Right atrium auricular region (tissue), 2 donors: Measurements from ENCODE around the gene TMEM154. TPM values are rescaled to one million over a fixed set of nuclear protein-coding genes. Genes with fewer than 3 reads are reported as not detected.

Experiments
- DNase-seq: peaks from one replicate; pipeline ENCODE4 v3.0.0-alpha.2; 2019; ENCODE audit warnings: low spot score
- H3K27ac ChIP-seq, 2 donors: fragments of 200-600 bp; sonication (generic); 1 replicate in 1 of 2; 2 replicates in 1 of 2; pipeline ENCODE4 v1.5.1; 2016 to 2019
- H3K27me3 ChIP-seq, 2 donors: fragments of 200-600 bp; sonication (generic); one replicate each; pipeline versions ENCODE4 v1.5.1 to v1.6.0; 2017 to 2019
- H3K36me3 ChIP-seq: fragments of 200-600 bp; sonication (generic); one replicate; pipeline ENCODE4 v1.5.1; 2016
- H3K4me1 ChIP-seq, 2 donors: fragments of 200-600 bp; sonication (generic); one replicate each; pipeline versions ENCODE4 v1.5.1 to v1.6.0; 2017 to 2019
- H3K4me3 ChIP-seq, 2 donors: fragments of 200-600 bp; sonication (generic); 1 replicate in 1 of 2; 2 replicates in 1 of 2; pipeline ENCODE4 v1.5.1; 2017 to 2019; ENCODE audit warnings: mild to moderate bottlenecking in 1 of 2, moderate library complexity in 1 of 2
- H3K9me3 ChIP-seq, 2 donors: fragments of 200-600 bp; sonication (generic); one replicate each; pipeline ENCODE4 v1.5.1; 2019
- total RNA-seq, 2 donors: library from RNA; depleted of rRNA; stranded (reverse); fragments of >200 nt; gene quantifications; one replicate each; pipeline ENCODE4 v1.1.0, GENCODE V29; 2016
- TF ChIP-seq, protein P1 (sequence below), 2 donors: fragments of 200-600 bp; sonication (generic); IDR thresholded peaks; one replicate each; pipeline ENCODE4 v1.5.1; 2019; ENCODE audit warnings: antibody characterized with exemption in 2 of 2

Gene TMEM154
- total RNA-seq, 2 donors from 2014 or later, result 1.4 to 2.0 TPM

- Histone ChIP-seq H3K4me1 (no peaks in the 10 kb centered on the region), H3K27ac (no peak overlapping the region), H3K36me3 (no peaks in the 10 kb centered on the region), H3K4me3 (no peak overlapping the region), H3K27me3 (no peaks in the 10 kb centered on the region), H3K9me3 (no peaks in the 10 kb centered on the region)
- no peak for DNase-seq
- TF ChIP-seq, protein P1, sequence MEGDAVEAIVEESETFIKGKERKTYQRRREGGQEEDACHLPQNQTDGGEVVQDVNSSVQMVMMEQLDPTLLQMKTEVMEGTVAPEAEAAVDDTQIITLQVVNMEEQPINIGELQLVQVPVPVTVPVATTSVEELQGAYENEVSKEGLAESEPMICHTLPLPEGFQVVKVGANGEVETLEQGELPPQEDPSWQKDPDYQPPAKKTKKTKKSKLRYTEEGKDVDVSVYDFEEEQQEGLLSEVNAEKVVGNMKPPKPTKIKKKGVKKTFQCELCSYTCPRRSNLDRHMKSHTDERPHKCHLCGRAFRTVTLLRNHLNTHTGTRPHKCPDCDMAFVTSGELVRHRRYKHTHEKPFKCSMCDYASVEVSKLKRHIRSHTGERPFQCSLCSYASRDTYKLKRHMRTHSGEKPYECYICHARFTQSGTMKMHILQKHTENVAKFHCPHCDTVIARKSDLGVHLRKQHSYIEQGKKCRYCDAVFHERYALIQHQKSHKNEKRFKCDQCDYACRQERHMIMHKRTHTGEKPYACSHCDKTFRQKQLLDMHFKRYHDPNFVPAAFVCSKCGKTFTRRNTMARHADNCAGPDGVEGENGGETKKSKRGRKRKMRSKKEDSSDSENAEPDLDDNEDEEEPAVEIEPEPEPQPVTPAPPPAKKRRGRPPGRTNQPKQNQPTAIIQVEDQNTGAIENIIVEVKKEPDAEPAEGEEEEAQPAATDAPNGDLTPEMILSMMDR (IDR thresholded peaks at IDR 0.05), result no peak
These were observed 60.2 kb downstream of the TMEM154 start for GRCh38 chr4:152619556-152619955.

GRCh38 chr4:152618971-152619370, 60.8 kb downstream of the TMEM154 start:
- Histone ChIP-seq H3K27ac (no peak overlapping the region), H3K36me3 (no peaks in the 10 kb centered on the region), H3K4me3 (no peak overlapping the region), H3K4me1 (no peaks in the 10 kb centered on the region), H3K27me3 (no peaks in the 10 kb centered on the region), H3K9me3 (no peaks in the 10 kb centered on the region)
- no peak for DNase-seq
- TF ChIP-seq, protein P1 (IDR thresholded peaks at IDR 0.05), result no peak

GRCh38 chr4:152616804-152617203, 63.0 kb downstream of the TMEM154 start:
- H3K36me3 ChIP-seq, result no peaks in the 10 kb centered on the region
- H3K4me1 ChIP-seq, result no peaks in the 10 kb centered on the region
- no peak for DNase-seq
- H3K9me3 ChIP-seq, result no peaks in the 10 kb centered on the region
- TF ChIP-seq, protein P1 (IDR thresholded peaks at IDR 0.05), result no peak
- H3K4me3 ChIP-seq, result no peak overlapping the region
- H3K27ac ChIP-seq, result no peak overlapping the region
- no peaks in the 10 kb centered on the region for H3K27me3 ChIP-seq

- Histone ChIP-seq H3K9me3 (no peaks in the 10 kb centered on the region), H3K27ac (no peak overlapping the region), H3K36me3 (no peaks in the 10 kb centered on the region), H3K27me3 (no peaks in the 10 kb centered on the region), H3K4me3 (no peak overlapping the region), H3K4me1 (no peaks in the 10 kb centered on the region)
- no peak for DNase-seq
- TF ChIP-seq, protein P1 (IDR thresholded peaks at IDR 0.05), result no peak
These were observed 65.7 kb downstream of the TMEM154 start for GRCh38 chr4:152613841-152614721.

- Histone ChIP-seq H3K4me3 (no peak overlapping the region), H3K27me3 (no peaks in the 10 kb centered on the region), H3K4me1 (no peaks in the 10 kb centered on the region), H3K9me3 (no peaks in the 10 kb centered on the region), H3K27ac (no peak overlapping the region), H3K36me3 (no peaks in the 10 kb centered on the region)
- TF ChIP-seq, protein P1 (IDR thresholded peaks at IDR 0.05), result no peak
- DNase-seq, result no peak
These were observed 66.4 kb downstream of the TMEM154 start for GRCh38 chr4:152613351-152613750.
